SK-N-SH (cell line): ENCODE data around the gene TNFAIP1.

ENCODE experiments used
- CTCF ChIP-seq: fragments of 200-600 bp; sonication (generic); IDR thresholded peaks from 2 replicates; pipeline ENCODE4 v1.6.1; 2017; ENCODE audit warnings: antibody characterized with exemption, mild to moderate bottlenecking, moderate library complexity
- EZH2phosphoT487 ChIP-seq: fragments of 200-600 bp; sonication (generic); IDR thresholded peaks from 2 replicates; pipeline ENCODE4 v1.6.1; 2017; ENCODE audit warnings: low read depth, mixed run types, mild to moderate bottlenecking, antibody characterized with exemption, moderate library complexity, borderline replicate concordance
- FOXM1 ChIP-seq: IDR thresholded peaks from 2 replicates; pipeline ENCODE4 v1.4.0; 2012; ENCODE audit warnings: low read depth, mild to moderate bottlenecking
- MAX ChIP-seq: IDR thresholded peaks from 2 replicates; pipeline ENCODE4 v1.4.0; 2012; ENCODE audit warnings: low read depth
- MEF2A ChIP-seq: IDR thresholded peaks from 2 replicates; pipeline ENCODE4 v1.4.0; 2012; ENCODE audit warnings: low read depth, borderline replicate concordance
- NRF1 ChIP-seq: IDR thresholded peaks from 2 replicates; pipeline ENCODE4 v1.6.1; 2012; ENCODE audit warnings: low read depth, mild to moderate bottlenecking, low read length
- POLR2AphosphoS5 ChIP-seq: IDR thresholded peaks from 2 replicates; pipeline ENCODE4 v1.6.1; 2012; ENCODE audit warnings: low read depth, low read length
- RCOR1 ChIP-seq: fragments of 150-350 bp; IDR thresholded peaks from 2 replicates; pipeline ENCODE4 v1.6.1; 2017; ENCODE audit warnings: antibody characterized with exemption, low read length
- REST ChIP-seq: IDR thresholded peaks from 2 replicates; pipeline ENCODE4 v1.6.1; 2012; ENCODE audit warnings: mild to moderate bottlenecking, low read depth, low read length, moderate library complexity
- RFX5 ChIP-seq: IDR thresholded peaks from 2 replicates; pipeline ENCODE4 v1.6.1; 2012; ENCODE audit warnings: mild to moderate bottlenecking, improper control_type of control experiment, low read length
- TEAD4 ChIP-seq: IDR thresholded peaks from 2 replicates; pipeline ENCODE4 v1.4.0; 2012; ENCODE audit warnings: mild to moderate bottlenecking, borderline replicate concordance; ENCODE audit not compliant: insufficient read depth
- YY1 ChIP-seq: IDR thresholded peaks from 2 replicates; pipeline ENCODE4 v1.4.0; 2012; ENCODE audit warnings: low read depth, mild to moderate bottlenecking
- ZBTB33 ChIP-seq: IDR thresholded peaks from 2 replicates; pipeline ENCODE4 v1.4.0; 2012; ENCODE audit warnings: low read depth, borderline replicate concordance

- TF ChIP-seq YY1 = no peak
- TF ChIP-seq REST = no peak
- TF ChIP-seq NRF1 = no peak
- TF ChIP-seq CTCF = no peak
- no peak for TF ChIP-seq POLR2AphosphoS5
- TF ChIP-seq EZH2phosphoT487 = no peak
- TF ChIP-seq FOXM1 = no peak
- TF ChIP-seq RCOR1 = no peak
- no peak for TF ChIP-seq ZBTB33
- no peak for TF ChIP-seq TEAD4
- no peak for TF ChIP-seq MEF2A
- TF ChIP-seq MAX = no peak
- no peak for TF ChIP-seq RFX5
These were observed 37.3 kb downstream of the TNFAIP1 start for GRCh38 chr17:28372945-28373274.
